Ovary (tissue), 9 donors: Measurements from ENCODE around the gene NDST3. TPM values are rescaled to one million over a fixed set of nuclear protein-coding genes. Genes with fewer than 3 reads are reported as not detected.

Source experiments
- DNase-seq, 5 donors: peaks; one replicate each; pipeline ENCODE4 v3.0.0-alpha.2; 2019 to 2020
- H3K27ac ChIP-seq, 2 donors: fragments of 200-600 bp; one replicate each; pipeline versions ENCODE4 v1.5.1 to v1.8.0; 2019 to 2022
- H3K27me3 ChIP-seq: fragments of 200-600 bp; one replicate; pipeline ENCODE4 v1.8.0; 2022
- H3K36me3 ChIP-seq: fragments of 200-600 bp; sonication (generic); one replicate; pipeline ENCODE4 v1.5.1; 2019
- H3K4me1 ChIP-seq: one replicate; pipeline ENCODE4 v1.8.1; 2013; ENCODE audit warnings: mild to moderate bottlenecking, moderate library complexity; ENCODE audit not compliant: insufficient read depth
- H3K4me3 ChIP-seq: fragments of 200-600 bp; sonication (generic); one replicate; pipeline ENCODE4 v1.5.1; 2017
- H3K9me3 ChIP-seq, 2 donors: fragments of 200-600 bp in 1 of 2; sonication (generic) in 1 of 2; one replicate each; pipeline versions ENCODE4 v1.5.1 to v1.8.1; 2013 to 2019; ENCODE audit warnings: mild to moderate bottlenecking in 1 of 2, moderate library complexity in 1 of 2
- CTCF ChIP-seq, 3 donors: fragments of 450-650 bp in 2 of 3; fragments of 200-600 bp in 1 of 3; IDR thresholded peaks; one replicate each; pipeline versions ENCODE4 v1.5.1 to v1.8.0; 2016 to 2022; ENCODE audit warnings: antibody characterized with exemption in 3 of 3, mild to moderate bottlenecking in 1 of 3
- EP300 ChIP-seq: sonication (generic); formaldehyde crosslinking; IDR thresholded peaks from one replicate; pipeline ENCODE4 v1.6.1; 2017; ENCODE audit warnings: antibody characterized with exemption
- POLR2A ChIP-seq: fragments of 450-650 bp; IDR thresholded peaks from one replicate; pipeline ENCODE4 v1.6.1; 2017; ENCODE audit warnings: antibody characterized with exemption, mild to moderate bottlenecking, moderate library complexity
- WGBS, 3 donors: extraction: QIAGEN DNeasy Blood & Tissue Kit in 1 of 3; methylation state at CpG; one replicate each; pipeline versions ENCODE4 v1.1.5 to v1.1.7; 2013 to 2017; 5-methylcytosine and 5-hydroxymethylcytosine counted together
- intact Hi-C, 4 donors: fragments of 100-400 bp; cut with DNase I; formaldehyde crosslinking; loops; one replicate each; pipeline versions ENCODE4 v1.11.0 to v1.15.1; 2022 to 2023
- polyA plus RNA-seq, 2 donors: library from polyadenylated mRNA; stranded (reverse); fragments of 200-250 nt in 1 of 2; fragments of 350-450 nt in 1 of 2; fragmentation: Illumina TruSeq in 1 of 2; extraction: RNeasy Lipid Tissue Mini Kit (QIAGEN cat#74804) in 1 of 2; gene quantifications; one replicate each; pipeline ENCODE4 v1.2.3, GENCODE V29; 2013 to 2014
- total RNA-seq, 7 donors: library from RNA; depleted of rRNA in 2 of 7; stranded (reverse); fragments of >200 nt in 2 of 7; fragmentation: NEBNext Ultra II Directional in 3 of 7; extraction: Animal tissue kit (Norgen Biotek cat#: 25700) in 3 of 7; gene quantifications; one replicate each; pipeline versions ENCODE4 v1.1.0 to v1.2.4, GENCODE V29; 2016 to 2023
- donor health status: DM: no; HTN: no; CAD: no; lungs with moderate emphysema.
- donor health status: DM: no; HTN: no; CAD: no.
- donor health status: Bipolar disorder and iron deficiency.
- donor health status: DM: yes; HTN: yes; CAD: no.
- donor health status: DM: no; HTN: no; CAD: no.
- donor health status: DM: yes; HTN: yes; CAD: no.

NDST3 gene
- total and polyA plus RNA-seq, 9 donors, result 0.02 to 2.4 (median 0.07) TPM; not detected in 2

DNA sequence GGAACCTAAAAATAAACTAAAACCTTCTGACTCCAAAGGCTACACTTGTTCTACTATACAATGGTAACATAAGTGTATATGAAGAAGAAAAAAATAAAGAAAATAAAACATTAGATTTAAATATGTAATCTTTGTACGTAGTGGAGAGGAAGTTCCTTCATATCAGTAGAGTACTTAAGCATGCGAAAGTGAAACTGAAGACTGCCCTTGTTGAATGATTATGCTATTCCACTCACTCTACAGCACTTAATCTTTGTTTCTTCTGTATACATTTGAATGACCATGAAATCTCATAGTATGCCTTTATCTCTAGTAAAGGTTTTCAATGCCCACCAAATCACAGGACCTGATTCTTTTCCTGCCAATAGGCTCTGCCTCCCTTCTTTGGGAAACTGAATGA is 78.9 kb downstream of the NDST3 start:
- Histone ChIP-seq H3K4me3 (no peak overlapping the region), H3K27me3 (no peaks in the 10 kb centered on the region), H3K27ac (no peak overlapping the region), H3K4me1 (no peaks in the 10 kb centered on the region), H3K9me3 (no peaks in the 10 kb centered on the region), H3K36me3 (no peaks in the 10 kb centered on the region)
- 17 to 25% (median 21%) methylated on average over 2 of the region's 2 CpGs for WGBS, 3 donors
- TF ChIP-seq CTCF (IDR thresholded peaks at IDR 0.05) (no peak), POLR2A (no peak), EP300 (no peak)
- intact Hi-C loops, result no loop called here
- DNase-seq, result no peak

DNA sequence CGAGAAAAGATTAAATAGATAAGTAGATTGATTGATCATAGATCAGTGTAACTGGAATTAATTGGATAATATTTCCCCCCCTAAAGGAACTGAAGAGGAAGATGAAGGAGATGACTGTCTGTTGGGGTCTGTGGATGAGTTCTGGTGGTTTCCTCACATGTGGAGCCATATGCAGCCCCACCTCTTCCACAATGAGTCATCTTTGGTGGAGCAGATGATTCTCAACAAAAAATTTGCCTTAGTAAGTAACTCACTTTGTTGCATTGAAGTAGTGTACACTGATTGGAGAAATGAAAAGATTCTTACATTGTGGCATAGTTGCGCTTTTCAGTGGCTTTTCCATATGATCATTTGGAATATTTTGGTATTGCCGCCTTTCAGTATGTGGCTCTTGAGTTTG is 80.4 kb downstream of the NDST3 start:
- intact Hi-C loops, result no loop called here
- H3K4me3 ChIP-seq, result no peak overlapping the region
- 94 to 98% (median 96%) methylated on average over 3 of the region's 3 CpGs for WGBS, 3 donors
- DNase-seq, result no peak
- no peaks in the 10 kb centered on the region for H3K4me1 ChIP-seq
- no peaks in the 10 kb centered on the region for H3K9me3 ChIP-seq
- H3K27ac ChIP-seq, result no peak overlapping the region
- H3K27me3 ChIP-seq, result no peaks in the 10 kb centered on the region
- no peaks in the 10 kb centered on the region for H3K36me3 ChIP-seq
- no peak for TF ChIP-seq EP300
- no peak for TF ChIP-seq CTCF (IDR thresholded peaks at IDR 0.05)
- TF ChIP-seq POLR2A, result no peak

DNA sequence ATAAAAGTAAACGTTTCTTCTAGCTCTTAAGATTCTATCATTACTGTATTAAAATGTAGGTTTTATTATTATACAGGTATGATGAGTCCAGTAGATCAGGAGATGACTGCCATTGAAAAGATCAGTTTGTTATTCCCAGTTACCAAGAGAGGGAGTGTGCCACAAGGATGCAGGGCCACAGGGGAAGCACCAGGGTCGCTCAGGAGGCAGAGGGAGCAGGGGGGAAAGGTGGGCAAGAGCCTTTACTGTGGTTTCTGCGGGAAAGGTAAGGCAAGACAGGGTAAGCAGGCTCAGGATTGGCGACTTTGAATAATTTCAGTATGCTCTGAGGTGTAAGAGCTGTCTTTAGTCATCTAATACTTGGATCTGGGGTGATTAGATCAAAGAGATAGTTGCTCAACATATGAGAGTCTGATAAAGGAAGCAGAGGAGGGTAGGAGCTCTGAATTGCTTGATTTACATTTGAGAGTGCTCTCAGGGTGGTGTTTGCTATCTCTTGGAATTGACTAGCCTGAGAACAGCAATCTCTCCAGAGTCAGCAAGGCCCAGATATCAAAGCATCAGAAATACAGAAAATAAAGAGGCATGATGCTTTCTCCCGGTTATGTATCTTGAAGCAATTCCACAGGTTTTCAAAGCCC is 86.0 kb downstream of the NDST3 start:
- no peaks in the 10 kb centered on the region for H3K36me3 ChIP-seq
- no peaks in the 10 kb centered on the region for H3K9me3 ChIP-seq
- no peaks in the 10 kb centered on the region for H3K4me1 ChIP-seq
- 51 to 54% (median 53%) methylated on average over 5 of the region's 5 CpGs for WGBS, 3 donors
- no peaks in the 10 kb centered on the region for H3K27me3 ChIP-seq
- intact Hi-C loops, result no loop called here
- no peak overlapping the region for H3K27ac ChIP-seq
- H3K4me3 ChIP-seq, result no peak overlapping the region
- no peak for DNase-seq
- no peak for TF ChIP-seq EP300
- TF ChIP-seq POLR2A, result no peak
- TF ChIP-seq CTCF (IDR thresholded peaks at IDR 0.05), result no peak

- no peaks in the 10 kb centered on the region for H3K4me1 ChIP-seq
- TF ChIP-seq EP300, result no peak
- TF ChIP-seq CTCF (IDR thresholded peaks at IDR 0.05), result no peak
- TF ChIP-seq POLR2A, result no peak
- DNase-seq, result no peak
- no peaks in the 10 kb centered on the region for H3K36me3 ChIP-seq
- WGBS, 3 donors, result 64 to 87% (median 80%) methylated on average over 1 of the region's 1 CpG
- intact Hi-C loops, result no loop called here
- H3K9me3 ChIP-seq, result no peaks in the 10 kb centered on the region
- no peak overlapping the region for H3K27ac ChIP-seq
- no peak overlapping the region for H3K4me3 ChIP-seq
- H3K27me3 ChIP-seq, result no peaks in the 10 kb centered on the region
Observed at GRCh38 chr4:118124997-118125396, 90.7 kb downstream of the NDST3 start.
